K562 treated with DMSO at 1 percent for 12 hours (cell line): ENCODE results near the gene TMEM204. TPM values are rescaled to one million over a fixed set of nuclear protein-coding genes. Genes with fewer than 3 reads are reported as not detected.

Source experiments
- total RNA-seq: library from RNA; unstranded; fragments of 300-600 nt; gene quantifications from 2 replicates; pipeline ENCODE4 v1.2.3, GENCODE V29; 2022; ENCODE audit not compliant: insufficient read depth

TMEM204 gene
- total RNA-seq = not detected in 2 replicates

GRCh38 chr16:1533443-1533951 is at the start of gene TMEM204:
Gene TMEM204 (plus strand): TSS chr16:1533666. CDS start chr16:1534276, 610 bp downstream.

GRCh38 chr16:1488619-1489018 is 44.8 kb upstream of the TMEM204 start, which contains the start of gene PTX4:
Gene PTX4 (minus strand): TSS chr16:1488944. CDS start chr16:1488909, 35 bp downstream.

GRCh38 chr16:1492923-1493745 is 40.3 kb upstream of the TMEM204 start, which contains the start of gene TELO2:
Gene TELO2 (plus strand): TSS chr16:1493360. CDS start chr16:1494282, 922 bp downstream.

Other genes starting within 250 kb of the TMEM204 start
- 59.0 and 74.5 TPM in 2 replicates for gene UBE2I, start 224.0 kb upstream of the TMEM204 start, total RNA-seq
- 7.6 and 8.0 TPM in 2 replicates for gene BAIAP3, start 200.0 kb upstream of the TMEM204 start, total RNA-seq
- gene TSR3, start 181.8 kb upstream of the TMEM204 start, total RNA-seq = 70.7 and 83.2 TPM in 2 replicates
- 34.2 and 34.8 TPM in 2 replicates for gene GNPTG, start 181.7 kb upstream of the TMEM204 start, total RNA-seq
- gene UNKL, start 119.0 kb upstream of the TMEM204 start, total RNA-seq = 8.7 and 22.3 TPM in 2 replicates
- 22.0 and 29.5 TPM in 2 replicates for gene UQCC4, start 112.9 kb upstream of the TMEM204 start, total RNA-seq
- gene PERCC1, start 102.6 kb upstream of the TMEM204 start, total RNA-seq = not detected in 2 replicates
- gene CCDC154, start 89.1 kb upstream of the TMEM204 start, total RNA-seq = 2.0 and 2.4 TPM in 2 replicates
- 93.1 and 166 TPM in 2 replicates for gene CLCN7, start 58.6 kb upstream of the TMEM204 start, total RNA-seq
- gene PTX4, start 44.7 kb upstream of the TMEM204 start, total RNA-seq = not detected in 2 replicates
- 39.8 and 54.2 TPM in 2 replicates for gene TELO2, start 40.3 kb upstream of the TMEM204 start, total RNA-seq
- 3.2 and 6.6 TPM in 2 replicates for gene IFT140, start 78.4 kb downstream of the TMEM204 start, total RNA-seq
- gene CRAMP1, start 78.7 kb downstream of the TMEM204 start, total RNA-seq = 3.0 and 11.4 TPM in 2 replicates
- gene JPT2, start 144.6 kb downstream of the TMEM204 start, total RNA-seq = 31.3 and 62.9 TPM in 2 replicates
- 14.0 and 50.6 TPM in 2 replicates for gene MAPK8IP3, start 172.5 kb downstream of the TMEM204 start, total RNA-seq
- gene NME3, start 237.9 kb downstream of the TMEM204 start, total RNA-seq = 55.4 and 83.8 TPM in 2 replicates
- gene EME2, start 239.1 kb downstream of the TMEM204 start, total RNA-seq = 3.5 and 11.1 TPM in 2 replicates
- gene MRPS34, start 239.5 kb downstream of the TMEM204 start, total RNA-seq = 170 and 217 TPM in 2 replicates
- gene SPSB3, start 248.9 kb downstream of the TMEM204 start, total RNA-seq = 80.4 and 89.8 TPM in 2 replicates
- 119 and 185 TPM in 2 replicates for gene NUBP2, start 249.3 kb downstream of the TMEM204 start, total RNA-seq